Rectal smooth muscle tissue (tissue), 1 donor: Measurements from ENCODE around the gene SLC12A9.
"Not testable (repeated sequence)": the region's sequence is repeated elsewhere in the genome, so short reads cannot be mapped to it uniquely, and the experiment has no call there.

Experiments used
- H3K27ac ChIP-seq: one replicate; pipeline ENCODE4 v1.7.0; 2013; ENCODE audit warnings: low read depth, low read length, inconsistent platforms
- H3K27me3 ChIP-seq: one replicate; pipeline ENCODE4 v1.7.0; 2013; ENCODE audit warnings: low read length; ENCODE audit not compliant: control insufficient read depth, insufficient read depth
- H3K36me3 ChIP-seq: one replicate; pipeline ENCODE4 v1.7.0; 2013; ENCODE audit warnings: low read length; ENCODE audit not compliant: control insufficient read depth, insufficient read depth
- H3K4me1 ChIP-seq: one replicate; pipeline ENCODE4 v1.7.0; 2013; ENCODE audit warnings: low read length; ENCODE audit not compliant: control insufficient read depth, insufficient read depth
- H3K4me3 ChIP-seq: one replicate; pipeline ENCODE4 v1.7.0; 2013; ENCODE audit warnings: low read length
- H3K9ac ChIP-seq: one replicate; pipeline ENCODE4 v1.7.0; 2013; ENCODE audit warnings: low read length

SLC12A9 gene

DNA sequence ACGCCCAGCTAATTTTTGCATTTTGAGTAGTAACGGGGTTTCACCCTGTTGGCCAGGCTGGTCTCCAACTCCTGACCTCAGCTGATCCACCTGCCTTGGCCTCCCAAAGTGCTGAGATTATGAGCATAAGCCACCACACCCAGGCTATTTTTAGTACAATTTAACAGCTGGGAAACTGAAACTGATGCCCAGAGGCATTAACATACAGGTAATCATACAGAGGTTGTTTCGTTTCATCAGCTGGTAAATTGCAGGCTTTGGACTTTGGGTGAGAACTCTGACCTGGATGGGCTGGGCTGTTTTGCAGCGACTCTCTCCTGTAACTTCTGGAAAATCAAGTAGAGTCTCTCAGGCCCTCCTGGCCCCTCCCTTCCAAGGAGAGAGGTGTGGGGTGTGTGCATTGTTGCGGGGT, 49.4 kb downstream of the SLC12A9 start:
- Histone ChIP-seq H3K9ac (no peak overlapping the region), H3K27ac (no peak overlapping the region), H3K4me3 (no peak overlapping the region), H3K27me3 (peaks cover 2% of the 10 kb centered on the region), H3K4me1 (no peaks in the 10 kb centered on the region), H3K36me3 (no peaks in the 10 kb centered on the region)

DNA sequence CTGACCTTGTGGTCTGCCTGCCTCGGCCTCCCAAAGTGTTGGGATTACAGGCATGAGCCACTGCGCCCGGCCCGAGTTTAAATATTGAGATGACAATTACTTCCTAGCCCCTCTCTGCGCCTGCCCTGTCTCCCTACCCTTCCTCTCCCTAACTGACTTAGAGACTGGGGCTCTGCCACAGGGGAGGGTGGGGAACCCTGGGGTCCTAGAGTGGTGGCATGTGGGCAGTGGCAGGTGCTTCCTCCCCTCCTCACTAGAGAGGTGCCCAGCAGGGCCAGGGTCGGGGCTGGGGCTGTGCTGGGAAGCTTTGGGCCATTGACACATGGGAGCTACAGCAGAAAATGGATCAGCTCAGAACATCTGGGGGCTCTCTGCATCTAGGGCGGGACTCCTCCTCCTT, 50.1 kb downstream of the SLC12A9 start:
- no peaks in the 10 kb centered on the region for H3K4me1 ChIP-seq
- H3K27me3 ChIP-seq = peaks cover 2% of the 10 kb centered on the region
- H3K4me3 ChIP-seq = no peak overlapping the region
- H3K36me3 ChIP-seq = no peaks in the 10 kb centered on the region
- no peak overlapping the region for H3K27ac ChIP-seq
- H3K9ac ChIP-seq = no peak overlapping the region

DNA sequence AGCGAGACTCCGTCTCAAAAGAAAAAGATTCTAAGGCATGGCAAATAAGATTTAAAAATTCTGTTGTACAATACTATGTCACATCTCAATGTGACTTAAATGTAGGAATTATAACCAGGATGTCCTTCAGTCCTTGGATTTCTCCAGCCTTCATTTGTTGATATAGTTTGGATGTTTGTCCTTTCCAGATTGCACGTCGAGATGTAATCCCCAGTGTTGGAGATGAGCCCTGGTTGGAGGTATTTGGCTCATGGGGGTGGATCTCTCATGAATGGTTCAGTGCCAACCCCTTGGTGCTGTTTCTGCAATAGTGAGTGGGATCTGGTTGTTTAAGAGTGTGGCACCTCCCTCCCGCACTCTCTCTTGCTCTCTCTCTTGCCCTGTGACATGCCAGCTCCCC, 56.0 kb downstream of the SLC12A9 start:
- Histone ChIP-seq H3K27ac (no peak overlapping the region), H3K36me3 (no peaks in the 10 kb centered on the region), H3K27me3 (no peaks in the 10 kb centered on the region), H3K4me1 (no peaks in the 10 kb centered on the region), H3K9ac (no peak overlapping the region), H3K4me3 (no peak overlapping the region)

DNA sequence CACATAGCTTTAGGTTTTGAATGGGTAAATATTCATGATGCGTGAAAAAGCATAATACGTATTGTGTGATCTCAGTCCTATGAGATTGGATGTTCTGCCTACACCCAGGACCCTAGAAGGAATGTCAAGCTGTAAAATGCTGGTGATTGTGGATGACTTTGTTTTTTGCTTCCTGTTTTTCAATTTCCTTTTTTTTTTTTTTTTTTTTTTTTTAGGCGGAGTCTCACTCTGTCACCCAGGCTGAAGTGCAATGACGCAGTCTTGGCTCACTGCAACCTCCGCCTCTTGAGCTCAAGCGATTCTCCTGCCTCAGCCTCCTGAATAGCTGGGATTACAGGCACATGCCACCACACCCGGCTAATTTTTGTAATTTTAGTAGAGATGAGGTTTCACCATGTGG, 57.9 kb downstream of the SLC12A9 start:
- H3K4me1 ChIP-seq, H3K27ac ChIP-seq, H3K9ac ChIP-seq, H3K36me3 ChIP-seq, H3K4me3 ChIP-seq, H3K27me3 ChIP-seq: not testable (repeated sequence)

DNA sequence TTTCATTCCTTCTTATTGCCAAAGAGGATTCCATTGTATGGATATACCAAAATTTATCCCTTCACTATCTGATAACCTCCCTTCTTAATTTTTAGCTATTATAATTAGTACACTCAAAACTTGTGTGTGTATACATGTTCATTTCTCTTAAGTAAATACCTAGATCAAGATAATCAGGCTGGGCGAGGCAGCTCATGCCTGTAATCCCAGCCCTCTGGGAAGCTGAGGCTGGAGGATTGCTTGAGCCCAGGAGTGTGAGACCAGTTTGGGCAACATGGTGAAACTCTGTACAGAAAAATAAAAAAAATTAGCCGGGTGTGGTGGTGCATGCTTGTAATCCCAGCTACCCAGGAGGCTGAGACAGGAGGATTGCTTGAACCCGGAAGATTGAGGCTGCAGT, 59.0 kb downstream of the SLC12A9 start:
- no peaks in the 10 kb centered on the region for H3K27me3 ChIP-seq
- no peak overlapping the region for H3K27ac ChIP-seq
- H3K4me3 ChIP-seq = no peak overlapping the region
- no peak overlapping the region for H3K9ac ChIP-seq
- H3K36me3 ChIP-seq = no peaks in the 10 kb centered on the region
- no peaks in the 10 kb centered on the region for H3K4me1 ChIP-seq

DNA sequence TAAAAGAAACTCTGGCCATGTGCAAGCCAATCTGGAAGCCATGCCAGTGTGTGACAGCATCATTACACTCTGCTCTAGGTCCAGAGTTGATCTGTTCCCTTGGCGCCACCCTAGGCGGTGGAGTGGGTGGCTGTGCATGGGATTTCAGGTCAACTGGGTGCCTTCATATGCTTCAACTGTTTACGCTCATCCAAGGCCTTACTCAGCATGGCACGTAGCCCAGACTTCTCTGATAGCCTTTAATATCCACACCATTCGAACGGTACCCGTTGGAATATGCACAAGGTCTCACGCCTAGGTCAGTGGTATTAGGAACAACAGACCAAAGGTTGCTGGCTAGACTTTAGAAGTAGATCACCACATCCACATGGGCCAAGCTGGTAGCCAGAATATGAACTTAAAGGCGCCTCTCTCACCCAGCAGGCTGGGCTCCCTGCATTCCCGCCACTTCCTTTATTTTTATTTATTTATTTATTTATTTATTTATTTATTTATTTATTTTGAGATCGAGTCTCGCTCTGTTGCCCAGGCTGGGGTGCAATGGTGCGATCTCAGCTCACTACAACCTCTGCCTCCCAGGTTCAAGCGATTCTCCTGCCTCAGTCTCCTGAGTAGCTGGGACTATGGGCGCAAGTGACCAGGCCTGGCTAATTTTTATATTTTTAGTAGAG, 61.8 kb downstream of the SLC12A9 start:
- Histone ChIP-seq H3K36me3 (no peaks in the 10 kb centered on the region), H3K27me3 (no peaks in the 10 kb centered on the region), H3K9ac (no peak overlapping the region), H3K4me3 (no peak overlapping the region), H3K4me1 (no peaks in the 10 kb centered on the region), H3K27ac (no peak overlapping the region)

DNA sequence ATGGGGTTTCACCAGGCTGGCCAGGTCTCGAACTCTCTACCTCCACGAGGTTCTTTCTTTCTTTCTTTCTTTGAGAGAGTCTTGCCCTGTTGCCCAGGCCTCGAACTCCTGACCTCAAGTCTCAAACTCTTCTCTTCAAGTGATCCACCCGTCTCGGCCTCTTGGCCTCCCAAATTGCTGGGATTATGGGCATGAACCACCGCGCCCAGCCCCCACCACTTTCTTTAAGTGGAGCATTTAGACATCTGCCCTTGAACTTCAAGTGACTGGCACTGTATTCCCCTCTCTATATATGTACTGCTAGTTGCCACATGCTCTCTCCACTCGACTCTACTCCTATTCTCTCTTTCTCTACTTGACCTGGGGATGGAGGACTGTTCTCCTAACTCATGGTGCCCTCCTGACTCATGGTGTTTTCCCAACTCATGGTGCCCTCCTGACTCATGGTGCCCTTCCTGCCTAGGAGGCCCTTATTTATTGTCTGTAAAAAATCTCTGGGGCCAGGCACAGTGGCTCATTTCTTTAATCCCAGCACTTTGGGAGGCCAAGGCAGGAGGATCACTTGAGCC, 62.5 kb downstream of the SLC12A9 start:
- Histone ChIP-seq H3K36me3 (no peaks in the 10 kb centered on the region), H3K4me1 (no peaks in the 10 kb centered on the region), H3K27me3 (no peaks in the 10 kb centered on the region), H3K9ac (no peak overlapping the region), H3K27ac (no peak overlapping the region), H3K4me3 (no peak overlapping the region)
